Activated T-helper 2 cell treated with anti-CD3 and anti-CD28 coated beads, Interferon-gamma antibody, Interleukin-2, Interleukin-4, amounts not matched to agents 10 μg/mL and 5 μg/mL and 100 μg/mL, durations not matched to agents 14 hours and 24 hours and 36 hours (primary cell): Measurements from ENCODE around the gene CDC14A. TPM values are rescaled to one million over a fixed set of nuclear protein-coding genes. Genes with fewer than 3 reads are reported as not detected.

Experiments used
- DNase-seq: peaks from one replicate; pipeline ENCODE4 v3.0.0; 2021; ENCODE audit warnings: low spot score
- H3K27ac Mint-ChIP-seq: one replicate; pipeline ENCODE4 v1.8.0; 2021; ENCODE audit warnings: mixed read lengths
- H3K27me3 Mint-ChIP-seq: one replicate; pipeline ENCODE4 v1.8.0; 2021; ENCODE audit warnings: low read depth, mixed read lengths
- H3K36me3 Mint-ChIP-seq: one replicate; pipeline ENCODE4 v1.8.0; 2021; ENCODE audit warnings: low read depth, mixed read lengths
- H3K4me1 Mint-ChIP-seq: one replicate; pipeline ENCODE4 v1.8.0; 2021; ENCODE audit warnings: low read depth, mixed read lengths
- H3K4me3 Mint-ChIP-seq: one replicate; pipeline ENCODE4 v1.8.0; 2021; ENCODE audit warnings: low read depth, mild to moderate bottlenecking, moderate library complexity, mixed read lengths
- H3K9me3 Mint-ChIP-seq: one replicate; pipeline ENCODE4 v1.8.0; 2021; ENCODE audit warnings: mixed read lengths
- intact Hi-C: fragments of 100-400 bp; cut with micrococcal nuclease; formaldehyde crosslinking; loops from one replicate; pipeline ENCODE4 v1.15.1; 2023
- total RNA-seq: library from RNA; stranded (reverse); gene quantifications from 2 replicates; pipeline ENCODE4 v1.2.3, GENCODE V29; 2022

CDC14A gene
- total RNA-seq, 1 donor from 2014 or later, result 10.3 TPM

- no peaks in the 10 kb centered on the region for H3K36me3 Mint-ChIP-seq
- H3K4me1 Mint-ChIP-seq, result no peaks in the 10 kb centered on the region
- H3K4me3 Mint-ChIP-seq, result no peak overlapping the region
- H3K27me3 Mint-ChIP-seq, result peaks cover 13% of the 10 kb centered on the region
- H3K27ac Mint-ChIP-seq, result no peak overlapping the region
- no peak for DNase-seq
- peaks cover 57% of the 10 kb centered on the region for H3K9me3 Mint-ChIP-seq
- intact Hi-C loops, result no loop called here
These were observed 199.7 kb downstream of the CDC14A start for GRCh38 chr1:100552031-100552430.

DNA sequence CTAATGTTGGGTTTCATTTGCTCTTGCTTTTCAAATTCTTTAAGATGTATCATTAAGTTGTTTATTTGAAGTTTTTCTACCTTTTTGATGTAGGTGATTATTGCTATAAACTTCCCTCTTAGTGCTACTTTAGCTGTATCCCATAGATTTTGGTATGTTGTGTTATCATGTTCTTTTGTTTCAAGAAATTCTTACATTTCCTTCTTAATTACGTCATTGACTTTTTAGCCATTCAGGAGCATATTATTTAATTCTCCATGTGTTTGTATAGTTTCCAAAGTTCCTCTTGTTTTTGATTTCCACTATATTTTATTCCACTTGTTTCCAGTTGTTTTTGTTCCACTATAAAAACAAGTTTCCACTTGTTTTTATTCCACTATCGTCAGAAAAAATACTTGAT lies 200.6 kb downstream of the CDC14A start:
- peaks cover 13% of the 10 kb centered on the region for H3K27me3 Mint-ChIP-seq
- peaks cover 57% of the 10 kb centered on the region for H3K9me3 Mint-ChIP-seq
- H3K36me3 Mint-ChIP-seq, result no peaks in the 10 kb centered on the region
- no peak for DNase-seq
- H3K27ac Mint-ChIP-seq, result no peak overlapping the region
- H3K4me1 Mint-ChIP-seq, result no peaks in the 10 kb centered on the region
- intact Hi-C loops, result no loop called here
- H3K4me3 Mint-ChIP-seq, result no peak overlapping the region

DNA sequence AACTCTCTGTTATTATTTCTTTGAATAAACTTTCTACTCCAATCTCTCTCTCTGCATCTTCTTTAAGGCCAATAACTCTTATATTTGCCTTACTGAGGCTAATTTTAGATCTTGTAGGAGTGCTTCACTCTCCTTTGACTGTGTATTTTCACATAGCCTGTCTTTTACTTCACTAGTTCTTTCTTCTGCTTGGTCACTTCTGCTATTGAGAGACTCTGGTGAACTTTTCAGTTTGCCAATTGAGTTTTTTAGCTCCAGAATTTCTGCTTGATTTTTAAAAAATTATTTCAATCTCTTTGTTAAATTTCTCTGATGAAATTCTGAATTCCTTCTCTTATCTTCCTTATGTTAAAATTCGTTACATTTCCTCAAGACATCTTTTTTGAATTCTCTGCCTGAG lies 203.9 kb downstream of the CDC14A start:
- no peak overlapping the region for H3K27ac Mint-ChIP-seq
- H3K36me3 Mint-ChIP-seq, result no peaks in the 10 kb centered on the region
- H3K9me3 Mint-ChIP-seq, result peaks cover 50% of the 10 kb centered on the region
- no peaks in the 10 kb centered on the region for H3K4me1 Mint-ChIP-seq
- no peak for DNase-seq
- H3K27me3 Mint-ChIP-seq, result peaks cover 7% of the 10 kb centered on the region
- H3K4me3 Mint-ChIP-seq, result no peak overlapping the region
- intact Hi-C loops, result no loop called here

GRCh38 chr1:100556925-100557605 lies 204.8 kb downstream of the CDC14A start:
- intact Hi-C loops, result no loop called here
- DNase-seq, result no peak
- Mint-ChIP-seq H3K36me3 (no peaks in the 10 kb centered on the region), H3K27ac (no peak overlapping the region), H3K27me3 (peaks cover 7% of the 10 kb centered on the region), H3K4me1 (no peaks in the 10 kb centered on the region), H3K9me3 (peaks cover 46% of the 10 kb centered on the region), H3K4me3 (no peak overlapping the region)

GRCh38 chr1:100557606-100557953 lies 205.3 kb downstream of the CDC14A start:
- no peaks in the 10 kb centered on the region for H3K36me3 Mint-ChIP-seq
- H3K4me3 Mint-ChIP-seq, result no peak overlapping the region
- no peaks in the 10 kb centered on the region for H3K4me1 Mint-ChIP-seq
- intact Hi-C loops, result no loop called here
- H3K27me3 Mint-ChIP-seq, result peaks cover 9% of the 10 kb centered on the region
- DNase-seq, result no peak
- no peak overlapping the region for H3K27ac Mint-ChIP-seq
- H3K9me3 Mint-ChIP-seq, result peaks cover 41% of the 10 kb centered on the region

DNA sequence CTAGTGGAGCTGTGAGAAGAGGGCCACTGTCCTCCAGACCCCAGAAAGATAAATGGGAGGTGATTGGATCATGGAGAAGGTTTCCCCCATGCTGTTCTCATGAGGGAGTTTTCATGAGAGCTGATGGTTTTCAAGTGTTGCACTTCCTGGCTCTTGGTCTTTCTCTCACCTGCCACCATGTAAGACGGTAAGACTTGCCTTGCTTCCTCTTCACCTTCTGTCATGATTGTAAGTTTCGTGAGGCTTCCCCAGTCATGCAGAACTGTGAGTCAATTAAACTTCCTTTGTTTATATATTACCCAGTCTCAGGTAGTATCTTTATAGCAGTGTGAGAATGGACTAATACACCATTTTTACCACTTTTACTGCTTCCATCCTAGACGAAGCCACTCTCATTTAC lies 213.2 kb downstream of the CDC14A start:
- DNase-seq, result no peak
- Mint-ChIP-seq H3K27ac (no peak overlapping the region), H3K9me3 (no peaks in the 10 kb centered on the region), H3K4me3 (no peak overlapping the region), H3K36me3 (no peaks in the 10 kb centered on the region), H3K27me3 (peaks cover 7% of the 10 kb centered on the region), H3K4me1 (no peaks in the 10 kb centered on the region)
- intact Hi-C loops, result no loop called here

GRCh38 chr1:100565937-100566699 lies 213.8 kb downstream of the CDC14A start:
- H3K4me3 Mint-ChIP-seq, result no peak overlapping the region
- H3K36me3 Mint-ChIP-seq, result no peaks in the 10 kb centered on the region
- no peak overlapping the region for H3K27ac Mint-ChIP-seq
- peaks cover 7% of the 10 kb centered on the region for H3K27me3 Mint-ChIP-seq
- no peaks in the 10 kb centered on the region for H3K4me1 Mint-ChIP-seq
- intact Hi-C loops, result no loop called here
- no peak for DNase-seq
- no peaks in the 10 kb centered on the region for H3K9me3 Mint-ChIP-seq

DNA sequence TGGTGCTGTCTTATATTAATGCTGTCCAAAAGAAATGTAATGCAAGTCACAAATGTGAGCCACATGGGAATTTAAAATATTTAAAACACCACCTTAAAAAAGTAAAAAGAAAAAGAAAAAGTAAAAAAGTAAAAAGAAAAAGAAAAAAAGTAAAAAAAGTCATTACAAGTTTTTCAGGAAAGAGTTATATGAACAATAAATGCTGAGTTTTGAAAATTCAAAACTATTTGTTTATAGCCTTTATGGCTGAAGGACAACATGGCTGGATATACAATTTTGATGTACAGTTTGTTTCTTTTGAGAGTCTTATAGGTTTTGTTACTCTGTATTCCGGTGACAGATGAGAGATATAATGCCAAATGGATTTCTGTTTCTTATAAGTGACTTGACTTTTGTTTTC lies 214.8 kb downstream of the CDC14A start:
- intact Hi-C loops, result no loop called here
- Mint-ChIP-seq H3K4me3 (no peak overlapping the region), H3K36me3 (no peaks in the 10 kb centered on the region), H3K9me3 (no peaks in the 10 kb centered on the region), H3K27me3 (peaks cover 7% of the 10 kb centered on the region), H3K27ac (no peak overlapping the region), H3K4me1 (no peaks in the 10 kb centered on the region)
- no peak for DNase-seq

Other genes with a start within 250 kb of the CDC14A start
- 15.2 and 15.7 TPM in 2 replicates for gene SASS6, start 219.6 kb upstream of the CDC14A start, total RNA-seq
- gene TRMT13, start 219.3 kb upstream of the CDC14A start, total RNA-seq, result 20.2 and 24.6 TPM in 2 replicates
- gene LRRC39, start 174.2 kb upstream of the CDC14A start, total RNA-seq, result 0.43 and 0.74 TPM in 2 replicates
- 10.4 and 10.7 TPM in 2 replicates for gene DBT, start 102.7 kb upstream of the CDC14A start, total RNA-seq
- gene RTCA, start 86.3 kb upstream of the CDC14A start, total RNA-seq, result 53.4 and 55.7 TPM in 2 replicates
- 0.05 TPM in 1 of 2 replicates, not detected in the other for gene GPR88, start 185.6 kb downstream of the CDC14A start, total RNA-seq